Progenitor cell of endocrine pancreas (in vitro differentiated cells): ENCODE data around the gene MID2. TPM values are rescaled to one million over a fixed set of nuclear protein-coding genes. Genes with fewer than 3 reads are reported as not detected.
A peak's percentile ranks its signal among the peaks of the same experiment; 100 is the strongest.

ENCODE experiments used
- DNase-seq: peaks from one replicate; pipeline ENCODE4 v3.0.0; 2021; ENCODE audit warnings: low spot score; ENCODE audit not compliant: unreplicated experiment
- H3K27ac Mint-ChIP-seq: 2 replicates; pipeline ENCODE4 v1.8.0; 2021; ENCODE audit warnings: mild to moderate bottlenecking, moderate library complexity, mixed read lengths
- H3K27me3 Mint-ChIP-seq: 2 replicates; pipeline ENCODE4 v1.8.0; 2021; ENCODE audit warnings: mixed read lengths
- H3K36me3 Mint-ChIP-seq: 2 replicates; pipeline ENCODE4 v1.8.0; 2022; ENCODE audit warnings: mixed read lengths; ENCODE audit not compliant: insufficient read depth
- H3K4me1 Mint-ChIP-seq: 2 replicates; pipeline ENCODE4 v1.8.0; 2021; ENCODE audit warnings: low read depth, mixed read lengths
- H3K4me3 Mint-ChIP-seq: 2 replicates; pipeline ENCODE4 v1.8.0; 2021; ENCODE audit warnings: low read depth, mild to moderate bottlenecking, moderate library complexity, mixed read lengths
- H3K9me3 Mint-ChIP-seq: 2 replicates; pipeline ENCODE4 v1.8.0; 2021; ENCODE audit warnings: low read depth, mixed read lengths
- CTCF ChIP-seq: fragments of 200-600 bp; sonication (generic); IDR thresholded peaks from one replicate; pipeline ENCODE4 v1.5.0; 2021; ENCODE audit warnings: antibody characterized with exemption, mild to moderate bottlenecking; ENCODE audit not compliant: unreplicated experiment
- total RNA-seq: library from RNA; stranded (reverse); gene quantifications from 2 replicates; pipeline ENCODE4 v1.2.1, GENCODE V29; 2021

Gene MID2
- total RNA-seq, 1 donor from 2014 or later = 5.9 TPM

- H3K9me3 Mint-ChIP-seq = peaks cover 11% of the 10 kb centered on the region
- TF ChIP-seq CTCF = no peak
- no peak overlapping the region for H3K4me3 Mint-ChIP-seq
These were observed 54.5 kb downstream of the MID2 start for GRCh38 chrX:107880054-107880610.

GRCh38 chrX:107894038-107894437 is 68.4 kb downstream of the MID2 start:
- peak; percentile 63 for TF ChIP-seq CTCF
- no peak for DNase-seq
- Mint-ChIP-seq H3K4me1 (no peaks in the 10 kb centered on the region), H3K9me3 (peaks cover 24% of the 10 kb centered on the region), H3K4me3 (no peak overlapping the region), H3K27ac (no peak overlapping the region), H3K27me3 (no peaks in the 10 kb centered on the region), H3K36me3 (peaks cover 12% of the 10 kb centered on the region)

More at GRCh38 chrX:107880054-107880610, 54.5 kb downstream of the MID2 start:
- no peaks in the 10 kb centered on the region for H3K27me3 Mint-ChIP-seq
- peaks cover 1% of the 10 kb centered on the region for H3K36me3 Mint-ChIP-seq
- H3K4me1 Mint-ChIP-seq = no peaks in the 10 kb centered on the region
- H3K27ac Mint-ChIP-seq = no peak overlapping the region
- no peak for DNase-seq

DNA sequence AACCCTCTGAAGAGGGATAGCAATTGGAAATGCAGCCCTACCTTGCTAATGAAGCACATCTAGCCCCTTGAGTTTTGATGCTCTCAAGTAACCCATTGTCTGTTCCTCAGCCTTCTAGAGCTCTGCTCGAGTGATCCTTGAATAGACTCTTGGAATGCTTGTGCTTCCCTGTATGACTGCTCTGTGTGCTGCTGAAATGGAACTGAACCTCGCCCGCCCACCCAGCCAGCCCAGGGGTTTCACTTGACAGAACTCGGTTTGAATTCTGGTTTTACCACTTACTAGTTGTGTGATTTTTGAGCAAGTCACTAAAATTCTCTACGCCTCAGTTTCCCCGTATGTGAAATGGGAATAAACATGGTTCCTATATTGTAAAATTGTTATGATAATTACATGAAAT is 77.1 kb downstream of the MID2 start:
- Mint-ChIP-seq H3K36me3 (peaks cover 3% of the 10 kb centered on the region), H3K4me3 (no peak overlapping the region), H3K27me3 (no peaks in the 10 kb centered on the region), H3K4me1 (no peaks in the 10 kb centered on the region), H3K9me3 (no peaks in the 10 kb centered on the region), H3K27ac (no peak overlapping the region)
- no peak for TF ChIP-seq CTCF
- no peak for DNase-seq

GRCh38 chrX:107905366-107905765 is 79.7 kb downstream of the MID2 start:
- Mint-ChIP-seq H3K4me3 (no peak overlapping the region), H3K4me1 (no peaks in the 10 kb centered on the region), H3K27ac (no peak overlapping the region), H3K9me3 (no peaks in the 10 kb centered on the region), H3K36me3 (peaks cover 3% of the 10 kb centered on the region), H3K27me3 (no peaks in the 10 kb centered on the region)
- TF ChIP-seq CTCF = no peak
- DNase-seq = no peak

DNA sequence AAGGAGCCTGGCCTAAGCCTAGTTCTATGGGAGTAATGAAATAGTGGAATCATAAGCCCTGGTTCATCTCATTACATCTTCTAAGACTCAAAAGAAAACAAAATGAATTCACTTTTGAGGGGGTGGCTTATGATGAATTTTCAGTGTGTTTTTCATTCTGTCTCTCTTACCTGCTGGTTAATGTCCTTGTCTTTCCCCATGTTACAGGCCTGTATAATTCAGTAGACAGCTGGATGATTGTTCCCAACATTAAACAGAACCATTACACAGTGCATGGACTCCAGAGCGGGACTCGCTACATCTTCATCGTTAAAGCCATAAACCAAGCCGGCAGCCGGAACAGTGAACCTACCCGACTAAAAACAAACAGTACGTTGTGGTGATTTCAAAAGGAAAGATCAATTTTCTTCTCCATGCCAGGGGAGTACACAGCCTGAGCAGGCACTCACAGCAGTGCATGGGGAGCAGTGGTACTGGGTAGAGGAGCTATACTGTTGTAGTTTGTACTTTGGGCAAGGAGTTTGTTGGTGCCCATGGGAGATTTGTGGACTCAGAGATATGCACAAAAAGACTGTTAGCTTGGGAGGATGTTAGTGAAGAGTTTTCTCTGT is 98.6 kb downstream of the MID2 start:
- DNase-seq = no peak
- H3K27me3 Mint-ChIP-seq = no peaks in the 10 kb centered on the region
- no peak overlapping the region for H3K27ac Mint-ChIP-seq
- no peak overlapping the region for H3K4me3 Mint-ChIP-seq
- TF ChIP-seq CTCF = no peak
- H3K4me1 Mint-ChIP-seq = peaks cover 17% of the 10 kb centered on the region
- peaks cover 3% of the 10 kb centered on the region for H3K9me3 Mint-ChIP-seq
- H3K36me3 Mint-ChIP-seq = no peaks in the 10 kb centered on the region
